Measurements from ENCODE around the gene STEAP2.

The STEAP2 gene

DNA sequence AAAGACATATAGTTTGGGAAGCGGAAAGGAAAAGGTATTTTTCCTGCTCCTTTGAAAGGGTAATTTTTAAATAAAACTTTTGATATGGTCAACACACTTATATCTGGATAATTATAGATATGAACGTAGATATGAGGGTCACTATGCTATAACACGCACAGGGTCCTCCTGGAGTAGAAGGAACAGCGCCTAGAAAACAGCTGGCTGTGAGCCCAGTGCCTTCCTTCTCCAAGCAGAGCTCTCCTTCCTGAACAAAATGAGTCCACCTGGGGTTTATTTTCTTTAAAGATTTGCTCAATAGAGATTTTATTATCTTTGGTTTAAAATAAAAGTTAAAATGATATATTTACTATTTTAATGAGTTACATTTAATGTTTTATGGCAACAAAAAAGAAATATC is 44.2 kb upstream of the STEAP2 start:
- no peak overlapping the region for H3K18ac ChIP-seq (ENCODE audit: low read length)
- no peaks in the 10 kb centered on the region for H3K4me1 ChIP-seq (ENCODE audit: control insufficient read depth in 1 of 2, insufficient read depth in 2 of 2, low read length in 2 of 2)
- H2BK120ac ChIP-seq (ENCODE audit: insufficient read depth, low read length, poor library complexity): no peak overlapping the region
- H3K27me3 ChIP-seq (ENCODE audit: insufficient read depth, low read length): no peaks in the 10 kb centered on the region
- H3K79me1 ChIP-seq (ENCODE audit: low read length): no peaks in the 10 kb centered on the region
- no peak overlapping the region for H3K4me2 ChIP-seq (ENCODE audit: low read length)
- H3K27ac ChIP-seq (ENCODE audit: low read depth, low read length): no peak overlapping the region
- H2AK5ac ChIP-seq (ENCODE audit: low read length): no peak overlapping the region
- H2BK5ac ChIP-seq (ENCODE audit: low read depth, low read length, poor library complexity): no peak overlapping the region
- H2AFZ ChIP-seq (ENCODE audit: insufficient read depth, low read length, poor library complexity): no peak overlapping the region
- no peak overlapping the region for H3K23ac ChIP-seq (ENCODE audit: low read length)
- no peaks in the 10 kb centered on the region for H3K79me2 ChIP-seq (ENCODE audit: control insufficient read depth, insufficient read depth, low read length, poor library complexity)
- WGBS (ENCODE audit: extremely low coverage, insufficient coverage, insufficient read length): no CpG with 5 or more reads among the region's 4 CpGs
- no peaks in the 10 kb centered on the region for H3K9me3 ChIP-seq (ENCODE audit: insufficient read depth, low read depth, low read length)
- H3K14ac ChIP-seq (ENCODE audit: low read length): no peak overlapping the region
- no peak overlapping the region for H4K12ac ChIP-seq (ENCODE audit: low read depth, low read length)
- no peak overlapping the region for H3K4ac ChIP-seq (ENCODE audit: low read depth, low read length)
- DNase-seq: no peak
- H3K9ac ChIP-seq (ENCODE audit: low read length): no peak overlapping the region
- no peak overlapping the region for H2BK12ac ChIP-seq (ENCODE audit: low read length)
- H3K4me3 ChIP-seq (ENCODE audit: low read depth, low read length): no peak overlapping the region
- H4K91ac ChIP-seq (ENCODE audit: low read depth, low read length): no peak overlapping the region
- H4K8ac ChIP-seq (ENCODE audit: low read depth, low read length): no peak overlapping the region
- no peaks in the 10 kb centered on the region for H3K36me3 ChIP-seq (ENCODE audit: control insufficient read depth in 1 of 2, insufficient read depth in 2 of 2, low read length in 2 of 2)

DNA sequence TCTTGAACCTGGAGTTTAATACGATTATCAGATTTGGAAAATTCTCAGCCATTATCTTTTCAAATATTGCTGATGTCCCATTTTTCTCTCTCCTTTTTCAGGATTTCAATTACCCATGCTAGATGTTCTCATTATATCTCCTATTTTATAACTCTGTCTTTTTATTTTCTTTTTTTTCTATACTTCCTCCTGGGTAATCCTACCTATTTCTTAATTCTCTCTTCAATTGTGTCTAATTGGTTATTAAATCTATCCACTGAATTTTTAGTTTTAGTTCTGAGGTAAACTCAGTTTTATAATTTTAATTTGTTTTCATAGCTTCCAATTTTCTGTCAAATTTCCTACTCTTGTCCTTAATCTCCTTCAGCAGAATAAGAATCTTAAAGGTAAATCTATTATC is 41.6 kb upstream of the STEAP2 start:
- Histone ChIP-seq H3K9ac (ENCODE audit: low read length) (no peak overlapping the region), H3K18ac (ENCODE audit: low read length) (no peak overlapping the region), H3K4ac (ENCODE audit: low read depth, low read length) (no peak overlapping the region), H3K14ac (ENCODE audit: low read length) (no peak overlapping the region), H4K12ac (ENCODE audit: low read depth, low read length) (no peak overlapping the region), H2BK120ac (ENCODE audit: insufficient read depth, low read length, poor library complexity) (no peak overlapping the region), H3K79me2 (ENCODE audit: control insufficient read depth, insufficient read depth, low read length, poor library complexity) (no peaks in the 10 kb centered on the region), H3K4me1 (ENCODE audit: control insufficient read depth in 1 of 2, insufficient read depth in 2 of 2, low read length in 2 of 2) (no peaks in the 10 kb centered on the region), H3K27me3 (ENCODE audit: insufficient read depth, low read length) (no peaks in the 10 kb centered on the region), H3K27ac (ENCODE audit: low read depth, low read length) (no peak overlapping the region), H3K4me2 (ENCODE audit: low read length) (no peak overlapping the region), H3K4me3 (ENCODE audit: low read depth, low read length) (no peak overlapping the region), H2AFZ (ENCODE audit: insufficient read depth, low read length, poor library complexity) (no peak overlapping the region), H2BK12ac (ENCODE audit: low read length) (no peak overlapping the region), H2AK5ac (ENCODE audit: low read length) (no peak overlapping the region), H3K23ac (ENCODE audit: low read length) (no peak overlapping the region), H3K79me1 (ENCODE audit: low read length) (no peaks in the 10 kb centered on the region), H4K8ac (ENCODE audit: low read depth, low read length) (no peak overlapping the region), H4K91ac (ENCODE audit: low read depth, low read length) (no peak overlapping the region), H3K36me3 (ENCODE audit: control insufficient read depth in 1 of 2, insufficient read depth in 2 of 2, low read length in 2 of 2) (no peaks in the 10 kb centered on the region), H3K9me3 (ENCODE audit: insufficient read depth, low read depth, low read length) (no peaks in the 10 kb centered on the region), H2BK5ac (ENCODE audit: low read depth, low read length, poor library complexity) (no peak overlapping the region)
- no CpG with 5 or more reads among the region's 1 CpG for WGBS (ENCODE audit: extremely low coverage, insufficient coverage, insufficient read length)
- DNase-seq: no peak

DNA sequence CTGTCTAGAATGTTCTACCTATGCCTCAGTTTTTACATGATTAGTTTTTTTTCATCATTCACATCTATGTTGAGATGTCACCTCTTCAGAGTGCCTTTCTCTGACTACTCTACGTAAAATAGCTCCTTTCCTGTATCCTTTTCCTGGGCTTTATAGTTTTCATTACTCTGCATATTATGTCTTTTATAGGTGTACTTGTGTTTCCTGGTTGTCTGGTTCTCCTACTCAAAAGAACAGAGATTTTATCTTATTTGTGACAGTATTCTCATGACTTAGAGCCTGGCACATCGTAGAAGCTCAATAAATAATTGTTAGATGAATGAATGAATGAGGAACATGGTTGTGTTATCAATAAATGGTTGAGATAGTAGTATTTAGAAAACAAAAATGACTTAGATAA is 39.4 kb upstream of the STEAP2 start:
- H2BK12ac ChIP-seq (ENCODE audit: low read length): no peak overlapping the region
- H3K36me3 ChIP-seq (ENCODE audit: control insufficient read depth in 1 of 2, insufficient read depth in 2 of 2, low read length in 2 of 2): peaks cover 0 to 2% of the 10 kb centered on the region in 2 experiments
- H3K27ac ChIP-seq (ENCODE audit: low read depth, low read length): no peak overlapping the region
- H3K14ac ChIP-seq (ENCODE audit: low read length): no peak overlapping the region
- no peaks in the 10 kb centered on the region for H3K4me1 ChIP-seq (ENCODE audit: control insufficient read depth in 1 of 2, insufficient read depth in 2 of 2, low read length in 2 of 2)
- no peak overlapping the region for H4K8ac ChIP-seq (ENCODE audit: low read depth, low read length)
- H3K9ac ChIP-seq (ENCODE audit: low read length): no peak overlapping the region
- no peaks in the 10 kb centered on the region for H3K79me1 ChIP-seq (ENCODE audit: low read length)
- peaks cover 9% of the 10 kb centered on the region for H3K9me3 ChIP-seq (ENCODE audit: insufficient read depth, low read depth, low read length)
- no peak overlapping the region for H4K12ac ChIP-seq (ENCODE audit: low read depth, low read length)
- H2BK120ac ChIP-seq (ENCODE audit: insufficient read depth, low read length, poor library complexity): no peak overlapping the region
- H3K4me2 ChIP-seq (ENCODE audit: low read length): no peak overlapping the region
- no peak overlapping the region for H4K91ac ChIP-seq (ENCODE audit: low read depth, low read length)
- no peak overlapping the region for H3K4me3 ChIP-seq (ENCODE audit: low read depth, low read length)
- H2AK5ac ChIP-seq (ENCODE audit: low read length): no peak overlapping the region
- no CpG with 5 or more reads among the region's 2 CpGs for WGBS (ENCODE audit: extremely low coverage, insufficient coverage, insufficient read length)
- H3K23ac ChIP-seq (ENCODE audit: low read length): no peak overlapping the region
- no peaks in the 10 kb centered on the region for H3K27me3 ChIP-seq (ENCODE audit: insufficient read depth, low read length)
- H3K79me2 ChIP-seq (ENCODE audit: control insufficient read depth, insufficient read depth, low read length, poor library complexity): no peaks in the 10 kb centered on the region
- H2AFZ ChIP-seq (ENCODE audit: insufficient read depth, low read length, poor library complexity): no peak overlapping the region
- H3K4ac ChIP-seq (ENCODE audit: low read depth, low read length): no peak overlapping the region
- no peak overlapping the region for H3K18ac ChIP-seq (ENCODE audit: low read length)
- DNase-seq: no peak
- H2BK5ac ChIP-seq (ENCODE audit: low read depth, low read length, poor library complexity): no peak overlapping the region

DNA sequence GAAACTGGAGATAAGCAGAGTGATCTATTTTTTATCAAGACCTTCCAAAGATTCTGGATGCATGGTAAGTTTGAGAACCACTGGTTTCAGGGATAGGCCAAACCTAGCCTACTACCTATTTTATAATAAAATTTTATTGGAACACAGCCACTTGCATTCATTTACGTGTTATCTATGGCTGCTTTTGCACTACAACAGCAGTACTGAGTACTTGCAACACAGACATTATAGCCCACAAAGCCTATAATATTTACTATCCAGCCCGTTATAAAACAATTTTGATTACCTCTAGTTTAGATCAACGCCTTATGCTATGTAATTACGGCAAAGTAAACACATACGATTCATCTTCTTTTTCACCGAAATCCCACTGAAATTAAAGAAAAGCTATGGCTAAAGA is 38.9 kb upstream of the STEAP2 start:
- Histone ChIP-seq H3K4me3 (ENCODE audit: low read depth, low read length) (no peak overlapping the region), H2AFZ (ENCODE audit: insufficient read depth, low read length, poor library complexity) (no peak overlapping the region), H3K14ac (ENCODE audit: low read length) (no peak overlapping the region), H3K79me1 (ENCODE audit: low read length) (no peaks in the 10 kb centered on the region), H3K4me2 (ENCODE audit: low read length) (no peak overlapping the region), H3K4ac (ENCODE audit: low read depth, low read length) (no peak overlapping the region), H4K91ac (ENCODE audit: low read depth, low read length) (no peak overlapping the region), H3K23ac (ENCODE audit: low read length) (no peak overlapping the region), H3K79me2 (ENCODE audit: control insufficient read depth, insufficient read depth, low read length, poor library complexity) (no peaks in the 10 kb centered on the region), H2AK5ac (ENCODE audit: low read length) (no peak overlapping the region), H3K36me3 (ENCODE audit: control insufficient read depth in 1 of 2, insufficient read depth in 2 of 2, low read length in 2 of 2) (peaks cover 0 to 2% of the 10 kb centered on the region in 2 experiments), H2BK5ac (ENCODE audit: low read depth, low read length, poor library complexity) (no peak overlapping the region), H3K18ac (ENCODE audit: low read length) (no peak overlapping the region), H2BK120ac (ENCODE audit: insufficient read depth, low read length, poor library complexity) (no peak overlapping the region), H3K9ac (ENCODE audit: low read length) (no peak overlapping the region), H3K27me3 (ENCODE audit: insufficient read depth, low read length) (no peaks in the 10 kb centered on the region), H4K8ac (ENCODE audit: low read depth, low read length) (no peak overlapping the region), H3K27ac (ENCODE audit: low read depth, low read length) (no peak overlapping the region), H2BK12ac (ENCODE audit: low read length) (no peak overlapping the region), H3K9me3 (ENCODE audit: insufficient read depth, low read depth, low read length) (peaks cover 9% of the 10 kb centered on the region), H4K12ac (ENCODE audit: low read depth, low read length) (no peak overlapping the region), H3K4me1 (ENCODE audit: control insufficient read depth in 1 of 2, insufficient read depth in 2 of 2, low read length in 2 of 2) (no peaks in the 10 kb centered on the region)
- no CpG with 5 or more reads among the region's 6 CpGs for WGBS (ENCODE audit: extremely low coverage, insufficient coverage, insufficient read length)
- DNase-seq: no peak
